ENCODE measurements around the gene CPEB4.

CPEB4 gene

DNA sequence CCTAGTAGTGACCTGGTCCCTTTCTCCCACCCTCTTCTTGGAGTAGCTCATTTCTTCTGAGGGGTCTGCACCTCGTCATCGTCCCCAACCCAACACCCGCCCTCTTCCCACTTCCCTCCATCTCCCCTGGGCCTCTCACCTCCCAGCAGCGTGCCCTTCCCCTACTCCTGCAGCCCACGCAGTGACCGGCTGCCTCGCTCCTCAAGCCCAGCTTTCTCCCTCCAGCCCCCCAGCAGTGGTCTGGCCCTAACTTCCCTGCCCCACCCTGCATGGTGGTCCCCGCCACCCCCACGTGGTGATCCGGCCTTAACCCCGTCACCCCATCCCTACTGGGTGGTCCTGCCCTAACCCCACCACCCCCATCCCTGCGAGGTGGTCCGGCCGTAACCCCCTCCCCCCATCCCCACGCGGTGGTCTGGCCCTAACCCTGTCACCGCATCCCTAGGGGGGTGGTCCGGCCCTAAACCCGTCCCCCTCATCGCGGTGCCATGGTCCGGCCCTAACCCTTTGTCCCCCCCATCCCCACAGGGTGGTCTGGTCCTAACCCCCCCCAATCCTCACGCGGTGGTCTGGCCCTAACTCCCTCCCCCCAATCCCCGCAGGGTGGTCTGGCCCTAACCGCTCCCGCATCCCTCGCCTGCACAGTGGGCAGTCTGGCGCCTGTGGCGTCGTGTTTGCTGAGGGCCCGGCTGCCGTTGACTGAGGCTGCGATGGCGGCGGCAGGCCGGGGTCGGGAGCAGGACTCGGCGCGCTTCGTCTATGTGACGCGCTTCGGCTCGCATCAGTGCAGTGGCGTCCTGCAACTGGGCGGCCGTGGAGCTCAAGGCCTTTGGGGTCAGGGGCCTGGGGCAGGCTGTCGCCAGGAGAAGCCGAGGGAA, 100.6 kb downstream of the CPEB4 start, which contains the start of gene C5orf47:
Gene C5orf47 (plus strand): TSS at position 617 of the 878 bp plus-strand sequence. CDS start 94 bp downstream, at position 711.
- no peak for DNase-seq

DNA sequence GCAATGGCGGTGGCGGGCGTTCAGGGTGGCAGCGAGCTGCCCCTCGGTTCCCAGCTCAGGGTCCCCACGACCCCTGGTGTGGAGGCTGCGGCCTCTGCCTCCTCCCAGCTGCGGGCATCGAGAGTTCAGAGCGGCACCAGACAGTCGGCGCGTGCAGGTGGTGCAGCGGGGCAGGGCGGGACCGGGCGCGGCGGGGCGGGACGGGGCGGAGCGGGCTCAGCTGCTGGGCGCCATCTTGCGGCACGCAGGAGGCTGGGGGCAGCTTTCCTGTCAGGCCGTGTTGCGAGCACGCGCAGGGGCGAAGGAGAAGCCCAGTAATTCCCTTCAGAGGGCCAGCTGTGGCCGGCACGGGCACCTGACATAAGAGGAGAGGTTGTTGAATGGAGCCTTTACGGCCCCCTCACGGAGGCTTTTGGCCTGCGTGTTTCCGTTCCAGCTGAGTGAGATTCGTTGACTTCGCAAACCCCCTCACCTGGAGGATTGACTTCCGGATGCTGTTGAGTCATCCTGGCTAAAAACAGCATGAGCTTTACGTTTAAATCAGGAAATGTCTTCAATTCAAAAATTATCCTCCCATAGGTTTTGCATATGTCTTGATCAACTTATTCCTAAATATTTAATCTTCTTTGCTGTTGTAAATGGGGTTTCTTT, 101.4 kb downstream of the CPEB4 start:
- DNase-seq = no peak

DNA sequence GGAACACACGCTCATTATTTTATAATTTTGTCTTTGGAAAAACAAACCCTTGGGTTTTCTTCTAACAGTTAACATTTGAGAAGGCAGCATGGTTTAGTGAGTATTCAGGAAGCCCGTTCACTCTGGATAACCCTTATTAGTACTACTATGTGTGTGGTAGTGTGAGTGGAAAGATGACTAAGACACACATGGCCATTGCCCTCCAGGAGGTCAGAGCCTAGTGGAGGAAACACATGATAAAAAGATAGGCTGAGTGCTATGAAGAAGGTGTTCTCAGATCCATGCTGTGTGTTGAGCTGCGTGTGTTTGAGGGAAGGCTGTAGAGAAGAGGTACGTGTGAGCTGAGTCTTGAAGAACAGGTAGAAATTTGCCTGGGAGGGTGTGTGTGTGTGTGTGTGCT, 109.2 kb downstream of the CPEB4 start:
- DNase-seq = no peak

DNA sequence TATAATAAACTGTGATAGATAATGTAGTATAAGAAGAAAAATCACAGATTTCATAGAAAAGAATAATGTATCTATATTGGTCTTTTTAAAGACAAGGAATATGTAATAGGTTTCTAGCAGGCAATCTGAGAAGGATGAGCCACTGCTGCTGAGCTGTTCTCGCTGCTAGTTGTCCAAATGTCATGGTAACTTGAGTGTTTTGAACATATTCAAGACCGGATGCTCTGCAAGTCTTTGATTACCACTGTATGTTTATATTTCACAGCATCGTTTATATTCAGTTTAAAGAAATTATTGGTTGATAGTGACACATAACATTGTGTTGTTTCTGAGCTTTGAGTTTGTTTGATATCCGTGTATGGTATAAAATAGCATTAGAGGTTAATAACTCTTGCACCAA, 110.4 kb downstream of the CPEB4 start:
- no peak for DNase-seq

DNA sequence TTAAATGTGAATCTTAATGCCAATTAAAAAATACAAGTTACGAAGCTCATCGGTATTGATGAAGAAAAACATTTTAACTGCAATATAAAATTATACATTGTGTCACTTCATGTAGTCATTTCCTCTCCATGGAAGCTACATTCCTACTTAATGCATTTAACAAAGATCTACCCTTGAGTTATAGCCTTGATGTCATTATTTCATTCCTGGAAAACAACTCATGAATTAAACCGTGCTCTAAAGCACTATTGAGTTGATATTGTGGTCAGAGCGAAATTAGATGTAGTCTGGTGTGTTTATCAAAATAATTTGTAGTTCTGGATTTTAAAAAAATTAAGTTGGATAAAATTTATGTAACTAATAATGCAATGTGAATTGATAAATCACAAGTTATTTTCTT, 111.9 kb downstream of the CPEB4 start:
- no peak for DNase-seq

DNA sequence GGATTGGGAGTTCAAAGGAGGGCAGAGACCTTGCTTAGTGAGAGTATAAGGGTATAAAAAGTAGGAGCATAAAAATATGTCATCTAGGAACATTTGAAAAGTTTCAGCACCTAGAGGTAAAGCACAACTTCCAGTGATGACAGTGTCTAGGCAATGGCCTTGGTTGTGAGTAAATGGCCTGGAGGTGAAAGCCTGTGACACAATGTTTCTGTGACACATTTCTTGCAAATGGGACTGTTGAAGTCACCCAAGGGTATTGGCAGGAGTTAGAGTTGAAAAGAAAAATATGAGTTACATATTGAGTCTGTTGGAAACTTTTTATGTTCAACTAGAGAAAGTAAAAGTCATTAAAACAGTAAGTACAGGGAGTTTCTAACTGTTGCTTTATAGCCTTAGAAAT, 115.6 kb downstream of the CPEB4 start:
- DNase-seq = no peak

DNA sequence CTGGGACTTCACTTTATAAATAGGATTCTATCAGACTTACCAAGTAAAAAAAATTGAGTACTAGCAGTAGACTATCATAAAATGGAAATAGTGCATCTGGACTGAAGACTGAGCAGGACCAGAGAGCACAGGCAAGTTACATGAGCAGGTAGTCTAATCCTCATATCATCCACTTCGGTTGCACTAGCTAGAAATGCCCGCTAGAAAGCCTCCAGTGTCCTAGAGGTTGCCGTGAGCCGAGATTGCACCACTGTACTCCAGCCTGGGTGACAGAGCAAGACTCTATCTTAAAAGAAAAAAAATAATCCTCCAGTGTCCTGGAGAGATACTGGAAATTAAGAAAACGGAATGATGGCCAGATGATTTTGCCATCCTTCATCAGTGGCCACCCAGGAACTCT, 120.8 kb downstream of the CPEB4 start:
- DNase-seq = no peak

DNA sequence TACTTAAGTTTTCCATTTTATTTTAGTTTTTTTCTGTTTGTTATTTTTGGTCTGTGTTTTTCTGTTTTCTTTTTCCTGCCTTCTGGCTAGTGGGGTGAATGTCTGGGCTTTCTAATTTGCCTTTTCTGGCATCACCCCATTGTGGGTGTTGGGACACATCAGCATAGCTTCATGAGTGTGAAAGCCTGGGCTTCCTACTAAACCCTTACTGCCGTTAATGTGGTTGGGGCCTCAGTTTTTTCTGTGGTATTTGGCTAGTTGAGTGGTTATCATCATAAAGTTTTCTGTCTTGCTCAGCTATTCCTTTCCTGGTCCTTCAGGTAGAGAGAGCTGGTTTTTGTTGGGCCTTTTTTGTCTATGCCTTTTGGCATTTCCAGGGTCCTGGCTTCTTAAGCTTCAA, 122.2 kb downstream of the CPEB4 start:
- no peak for DNase-seq

DNA sequence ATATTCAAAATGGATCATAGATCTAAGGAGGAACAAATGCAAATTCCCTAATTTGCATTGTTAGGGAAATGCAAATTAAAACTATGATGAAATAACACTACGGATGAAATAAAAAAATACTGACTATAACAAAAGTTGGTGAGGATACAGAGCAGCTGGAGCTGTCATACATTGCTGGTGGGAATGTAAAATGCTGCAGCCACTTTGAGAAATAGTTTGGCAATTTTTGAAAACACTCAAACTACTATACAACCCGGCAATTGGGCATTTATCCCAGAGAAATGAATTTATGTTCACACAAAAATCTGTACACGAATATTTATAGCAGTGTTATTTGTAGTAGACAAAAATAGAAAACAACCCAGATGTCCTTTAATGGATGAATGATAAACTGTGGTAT, 123.3 kb downstream of the CPEB4 start:
- no peak for DNase-seq

Measured in stimulated activated CD4-positive, alpha-beta T cell treated with anti-CD3 and anti-CD28 coated beads, Interleukin-4, amount 100 ng/mL, for 1 hour (primary cell).